T-helper 9 cell (primary cell): ENCODE data around the gene DGAT2.

ENCODE experiments used
- DNase-seq: peaks from one replicate; pipeline ENCODE4 v3.0.0-alpha.2; 2020

The DGAT2 gene

DNA sequence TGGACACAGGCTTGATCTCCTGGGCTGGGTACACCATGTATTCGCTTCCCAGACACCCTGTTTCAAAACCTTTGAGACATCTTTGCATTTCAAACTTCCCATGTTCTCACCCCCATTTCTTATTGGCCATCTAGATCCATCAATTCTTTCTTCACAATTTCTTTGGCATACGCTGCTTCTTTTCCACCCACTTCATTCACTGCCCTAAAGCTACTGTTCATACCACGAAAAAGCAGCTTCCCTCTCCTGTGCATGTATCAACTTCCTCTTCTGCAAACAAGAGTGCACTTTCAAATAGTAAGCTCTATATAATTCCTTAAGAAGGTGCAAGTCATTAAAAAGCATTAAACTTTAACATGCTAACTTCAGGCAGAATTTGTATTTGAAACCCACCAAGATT is 67.8 kb downstream of the DGAT2 start:
- DNase-seq: no peak

DNA sequence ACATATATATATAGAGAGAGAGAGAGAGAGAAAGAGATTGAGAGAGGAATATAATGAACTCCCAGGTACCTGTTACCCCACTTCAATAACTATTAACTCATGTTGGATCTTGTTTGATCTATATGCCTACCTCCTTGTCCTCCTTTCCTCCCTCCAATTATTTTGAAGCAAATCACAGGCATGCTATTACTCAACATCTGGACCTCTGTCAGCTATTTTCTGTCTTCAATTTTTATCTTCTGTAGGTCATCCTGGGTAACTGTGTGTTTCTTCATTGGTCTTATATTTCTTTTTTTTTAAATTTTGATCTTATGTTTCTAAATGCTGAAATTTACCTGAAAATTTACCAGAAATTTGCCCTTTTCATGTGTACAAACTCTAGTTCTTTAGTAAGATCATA is 71.3 kb downstream of the DGAT2 start:
- DNase-seq: no peak

GRCh38 chr11:75840522-75840921 is 71.9 kb downstream of the DGAT2 start:
- no peak for DNase-seq

DNA sequence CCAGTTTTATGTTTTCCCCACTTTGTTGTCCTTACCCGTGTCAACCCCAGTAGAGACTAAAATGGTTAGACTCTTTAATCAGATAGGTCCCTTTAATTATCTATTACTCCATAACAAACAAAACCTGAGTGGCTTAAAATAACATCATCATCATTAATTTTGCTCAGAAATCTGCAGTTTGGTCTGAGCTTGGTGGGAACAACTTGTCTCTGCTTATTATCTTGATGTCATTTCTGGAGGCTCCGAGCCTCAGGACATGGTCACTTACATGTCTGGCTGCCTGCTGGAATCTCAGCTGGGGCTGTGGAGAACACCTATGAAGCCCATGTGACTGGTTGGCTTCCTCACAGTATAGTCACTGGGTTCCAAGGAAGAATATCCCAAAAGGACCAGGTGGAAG is 73.2 kb downstream of the DGAT2 start:
- DNase-seq: no peak

DNA sequence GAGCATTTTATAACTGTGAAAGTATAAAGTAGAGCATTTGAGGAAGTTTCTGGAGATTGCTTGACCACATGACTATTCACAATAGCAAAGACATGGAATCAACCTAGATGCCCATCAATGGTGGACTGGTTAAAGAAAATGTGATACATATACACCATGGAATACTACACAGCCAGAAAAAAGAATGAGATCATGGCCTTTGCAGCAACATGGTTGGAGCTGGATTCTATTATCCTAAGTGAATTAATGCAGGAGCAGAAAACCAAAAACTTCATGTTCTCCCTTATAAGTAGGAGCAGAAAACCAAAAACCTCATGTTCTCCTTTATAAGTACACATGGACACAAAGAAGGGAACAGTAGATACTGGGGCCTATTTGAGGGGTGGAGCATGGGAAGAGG is 76.7 kb downstream of the DGAT2 start:
- no peak for DNase-seq

GRCh38 chr11:75849894-75850293 is 81.3 kb downstream of the DGAT2 start:
- no peak for DNase-seq

DNA sequence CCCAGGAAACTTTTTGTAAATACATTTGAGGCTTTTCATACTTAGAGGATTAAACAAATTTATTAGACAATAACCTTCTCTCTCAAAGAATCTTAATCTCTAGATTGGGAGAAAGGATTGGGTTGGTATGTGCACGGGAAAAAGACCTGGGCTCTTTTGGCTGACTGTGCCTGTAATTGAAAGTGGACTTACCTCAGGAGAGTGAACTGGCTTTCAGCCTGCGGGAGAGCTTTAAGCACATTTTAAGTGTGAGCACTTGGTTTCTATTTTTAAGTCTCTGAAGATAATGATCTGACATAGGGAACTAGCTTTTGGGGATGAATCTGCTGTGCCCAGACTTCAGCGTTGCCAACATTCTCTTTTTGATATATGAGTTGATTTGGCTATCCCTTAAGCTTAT is 82.2 kb downstream of the DGAT2 start:
- no peak for DNase-seq
